Cardiac muscle cell (in vitro differentiated cells and primary cell): ENCODE data around the gene UBE2G1. TPM values are rescaled to one million over a fixed set of nuclear protein-coding genes. Genes with fewer than 3 reads are reported as not detected.

Experiments
- DNase-seq, 2 donors: peaks; one replicate each; pipeline versions ENCODE4 v3.0.0 to v3.0.0-alpha.2; 2010 to 2017; ENCODE audit warnings: low read depth in 1 of 2, low spot score in 1 of 2
- H3K27ac ChIP-seq: fragments of 200-600 bp; sonication (generic); 2 replicates; pipeline ENCODE4 v1.5.1; 2016
- H3K27me3 ChIP-seq: fragments of 200-600 bp; sonication (generic); 2 replicates; pipeline ENCODE4 v1.6.0; 2016; ENCODE audit warnings: control low read depth
- H3K36me3 ChIP-seq: fragments of 200-600 bp; sonication (generic); 2 replicates; pipeline ENCODE4 v1.5.1; 2016; ENCODE audit warnings: control low read depth
- H3K4me1 ChIP-seq: fragments of 200-600 bp; sonication (generic); 2 replicates; pipeline ENCODE4 v1.8.1; 2017; ENCODE audit warnings: low read depth, mild to moderate bottlenecking, mixed run types
- H3K4me3 ChIP-seq: fragments of 200-600 bp; sonication (generic); 2 replicates; pipeline ENCODE4 v1.5.1; 2016; ENCODE audit warnings: mild to moderate bottlenecking
- H3K9me3 ChIP-seq: fragments of 200-600 bp; sonication (generic); 2 replicates; pipeline ENCODE4 v1.5.1; 2017; ENCODE audit warnings: low read depth, mild to moderate bottlenecking, control low read depth
- polyA plus RNA-seq: library from polyadenylated mRNA; unstranded; fragments of >200 nt; fragmentation: Nextera tagmentation; extraction: Ambion mirVana; gene quantifications from 2 replicates; pipeline ENCODE4 v1.2.1, GENCODE V29; 2016
- total RNA-seq: library from RNA; depleted of rRNA; stranded (reverse); fragments of >200 nt; gene quantifications from 2 replicates; pipeline ENCODE4 v1.2.3, GENCODE V29; 2016
- TF ChIP-seq, protein P1 (sequence below): IDR thresholded peaks from 2 replicates; pipeline ENCODE4 v1.5.1; 2012; ENCODE audit warnings: low read depth, mild to moderate bottlenecking, low read length

Gene UBE2G1
- total and polyA plus RNA-seq, 2 experiments from 2014 or later: 99.0 to 107 TPM

DNA sequence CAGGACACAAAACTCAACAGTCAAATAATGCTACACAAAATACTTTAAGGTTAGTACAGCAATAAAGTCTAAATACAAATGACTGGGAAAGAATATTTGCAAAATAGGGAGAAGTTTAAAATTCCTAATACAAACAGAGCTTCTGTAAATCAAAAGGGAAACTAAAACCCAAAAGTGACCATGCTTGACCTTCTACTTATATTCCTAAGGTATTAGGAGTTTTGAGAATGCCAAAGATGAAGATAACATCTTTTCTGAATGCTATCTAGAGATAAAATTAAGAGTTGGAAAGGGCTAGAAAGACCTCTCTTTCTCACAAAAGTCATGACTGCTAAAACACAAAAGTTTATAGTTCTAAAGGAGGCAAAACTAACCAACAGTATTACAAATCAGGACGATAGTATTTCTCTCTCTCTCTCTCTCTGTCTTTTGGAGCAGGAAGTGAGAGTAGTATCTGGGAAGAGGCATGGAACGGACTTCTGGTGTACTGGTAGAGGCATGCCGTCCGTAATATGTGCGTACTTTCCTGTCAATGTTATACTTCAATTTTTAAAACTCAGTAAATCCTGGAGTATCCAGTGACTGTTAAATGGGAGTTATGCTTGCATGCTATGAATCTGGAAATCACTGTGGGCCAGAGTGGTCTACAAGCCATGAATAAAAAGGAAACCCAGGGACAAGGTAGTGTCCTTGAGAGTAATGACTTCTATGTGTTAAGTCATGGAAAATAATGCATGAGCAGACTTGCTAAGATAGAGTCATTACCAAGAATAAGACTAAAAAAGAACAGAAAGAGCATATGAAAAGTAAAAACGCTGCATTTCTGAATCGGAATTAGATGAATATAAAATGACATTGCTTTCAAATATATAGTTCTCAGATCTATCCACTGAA, 53.0 kb downstream of the UBE2G1 start:
- Histone ChIP-seq H3K27me3 (no peaks in the 10 kb centered on the region), H3K36me3 (no peaks in the 10 kb centered on the region), H3K4me1 (peaks cover 60% of the 10 kb centered on the region), H3K9me3 (no peaks in the 10 kb centered on the region), H3K4me3 (no peak overlapping the region), H3K27ac (peak overlapping the region; percentile 71)
- peak in 1 of 2 donors; percentile 33 for DNase-seq
- TF ChIP-seq, protein P1, sequence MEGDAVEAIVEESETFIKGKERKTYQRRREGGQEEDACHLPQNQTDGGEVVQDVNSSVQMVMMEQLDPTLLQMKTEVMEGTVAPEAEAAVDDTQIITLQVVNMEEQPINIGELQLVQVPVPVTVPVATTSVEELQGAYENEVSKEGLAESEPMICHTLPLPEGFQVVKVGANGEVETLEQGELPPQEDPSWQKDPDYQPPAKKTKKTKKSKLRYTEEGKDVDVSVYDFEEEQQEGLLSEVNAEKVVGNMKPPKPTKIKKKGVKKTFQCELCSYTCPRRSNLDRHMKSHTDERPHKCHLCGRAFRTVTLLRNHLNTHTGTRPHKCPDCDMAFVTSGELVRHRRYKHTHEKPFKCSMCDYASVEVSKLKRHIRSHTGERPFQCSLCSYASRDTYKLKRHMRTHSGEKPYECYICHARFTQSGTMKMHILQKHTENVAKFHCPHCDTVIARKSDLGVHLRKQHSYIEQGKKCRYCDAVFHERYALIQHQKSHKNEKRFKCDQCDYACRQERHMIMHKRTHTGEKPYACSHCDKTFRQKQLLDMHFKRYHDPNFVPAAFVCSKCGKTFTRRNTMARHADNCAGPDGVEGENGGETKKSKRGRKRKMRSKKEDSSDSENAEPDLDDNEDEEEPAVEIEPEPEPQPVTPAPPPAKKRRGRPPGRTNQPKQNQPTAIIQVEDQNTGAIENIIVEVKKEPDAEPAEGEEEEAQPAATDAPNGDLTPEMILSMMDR: no peak

DNA sequence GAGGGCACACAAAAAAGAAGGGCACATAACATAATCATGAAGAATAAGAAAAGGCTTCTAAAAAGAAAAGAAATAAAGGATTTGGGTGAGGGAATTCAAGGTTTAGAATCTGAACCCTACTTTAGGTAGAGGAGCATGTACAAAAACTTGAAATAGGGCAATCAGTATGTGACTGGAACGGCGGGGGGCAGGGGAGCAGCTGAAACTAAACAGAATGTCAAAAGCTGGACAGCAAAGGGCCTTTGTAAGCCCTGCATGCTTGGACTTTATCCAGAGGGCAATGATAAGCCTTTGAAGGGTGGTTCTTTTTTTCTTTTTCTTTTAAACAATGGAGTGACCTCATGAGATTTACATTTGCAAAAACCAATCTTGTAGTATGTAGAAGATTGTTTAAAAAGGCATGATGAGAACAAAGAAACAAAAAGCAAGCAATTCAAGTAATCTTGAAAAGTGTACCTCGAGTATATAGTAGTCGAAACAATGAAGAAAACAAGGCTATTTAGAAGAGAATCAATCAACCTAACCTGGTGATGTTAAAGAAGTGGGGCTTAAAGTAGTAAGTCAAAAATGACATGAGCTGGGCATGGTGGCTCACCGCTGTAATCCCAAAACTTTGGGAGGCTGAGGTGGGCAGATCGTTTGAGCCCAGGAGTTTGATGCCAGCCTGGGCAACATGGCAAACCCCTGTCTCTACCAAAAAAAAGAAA, 56.0 kb downstream of the UBE2G1 start:
- H3K4me3 ChIP-seq: no peak overlapping the region
- DNase-seq: peak; percentile 57 to 87
- H3K4me1 ChIP-seq: peaks cover 41% of the 10 kb centered on the region
- H3K27ac ChIP-seq: peak overlapping the region; percentile 71
- H3K9me3 ChIP-seq: no peaks in the 10 kb centered on the region
- no peaks in the 10 kb centered on the region for H3K27me3 ChIP-seq
- TF ChIP-seq, protein P1: no peak
- H3K36me3 ChIP-seq: no peaks in the 10 kb centered on the region

DNA sequence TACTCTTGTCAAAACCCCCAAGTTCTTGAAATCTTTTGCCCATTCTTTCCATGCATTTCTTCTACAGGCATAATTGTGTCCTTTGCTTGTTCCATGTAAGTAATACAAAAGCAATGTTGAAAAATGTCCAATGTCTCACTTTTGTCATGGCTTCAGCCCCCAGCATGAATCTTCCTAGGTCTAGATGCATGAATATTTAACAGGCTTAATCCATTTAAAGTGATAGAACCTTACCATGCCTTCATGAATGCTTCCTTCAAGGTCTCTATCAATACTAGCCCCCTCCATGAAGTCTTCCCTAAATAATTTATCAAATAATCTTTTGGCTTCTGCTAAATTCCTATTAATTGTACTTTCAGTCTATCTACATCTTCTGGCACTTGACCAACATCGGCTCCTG, 56.6 kb downstream of the UBE2G1 start:
- H3K27ac ChIP-seq: peak overlapping the region; percentile 71
- TF ChIP-seq, protein P1: no peak
- H3K36me3 ChIP-seq: no peaks in the 10 kb centered on the region
- H3K4me1 ChIP-seq: peaks cover 40% of the 10 kb centered on the region
- H3K27me3 ChIP-seq: no peaks in the 10 kb centered on the region
- no peak for DNase-seq
- no peak overlapping the region for H3K4me3 ChIP-seq
- no peaks in the 10 kb centered on the region for H3K9me3 ChIP-seq

DNA sequence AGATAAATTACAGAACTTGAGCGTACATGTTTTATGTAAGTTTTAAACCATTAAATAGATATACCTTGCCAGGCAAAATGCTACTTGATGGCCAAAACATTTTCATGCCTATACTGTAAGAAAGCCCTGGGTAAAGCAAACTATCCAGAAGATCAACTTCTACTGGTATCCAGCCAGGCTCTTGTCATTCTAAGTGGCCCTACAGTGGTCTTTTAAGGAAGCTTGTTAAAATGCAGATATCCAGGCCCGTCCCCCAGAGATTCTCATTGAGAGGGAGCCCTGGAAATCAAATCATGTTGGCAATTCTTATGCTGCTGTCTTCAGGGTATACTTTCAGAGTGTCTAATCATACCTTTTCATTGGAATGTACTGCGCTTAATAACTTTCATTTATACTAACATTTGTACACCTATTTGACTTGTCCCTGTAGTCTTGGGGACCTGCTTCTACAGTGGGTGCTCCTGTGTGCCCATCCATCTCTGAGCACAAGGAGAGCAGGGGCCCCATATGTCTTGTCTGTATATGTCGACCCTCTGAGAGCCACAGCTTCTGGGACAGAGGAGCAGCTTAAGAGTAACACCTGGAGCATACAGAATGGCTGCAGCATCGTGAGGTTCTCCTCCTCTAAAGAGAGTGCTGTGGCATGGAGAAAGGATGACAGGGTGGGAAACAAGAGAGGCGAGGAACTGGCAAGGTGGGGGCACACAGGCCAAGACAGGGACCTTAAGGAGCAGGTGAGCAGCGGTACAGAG, 59.1 kb downstream of the UBE2G1 start:
- no peaks in the 10 kb centered on the region for H3K36me3 ChIP-seq
- H3K9me3 ChIP-seq: no peaks in the 10 kb centered on the region
- TF ChIP-seq, protein P1: no peak
- no peaks in the 10 kb centered on the region for H3K27me3 ChIP-seq
- H3K4me1 ChIP-seq: peaks cover 18% of the 10 kb centered on the region
- peak overlapping the region; percentile 60 for H3K27ac ChIP-seq
- DNase-seq: no peak
- no peak overlapping the region for H3K4me3 ChIP-seq

DNA sequence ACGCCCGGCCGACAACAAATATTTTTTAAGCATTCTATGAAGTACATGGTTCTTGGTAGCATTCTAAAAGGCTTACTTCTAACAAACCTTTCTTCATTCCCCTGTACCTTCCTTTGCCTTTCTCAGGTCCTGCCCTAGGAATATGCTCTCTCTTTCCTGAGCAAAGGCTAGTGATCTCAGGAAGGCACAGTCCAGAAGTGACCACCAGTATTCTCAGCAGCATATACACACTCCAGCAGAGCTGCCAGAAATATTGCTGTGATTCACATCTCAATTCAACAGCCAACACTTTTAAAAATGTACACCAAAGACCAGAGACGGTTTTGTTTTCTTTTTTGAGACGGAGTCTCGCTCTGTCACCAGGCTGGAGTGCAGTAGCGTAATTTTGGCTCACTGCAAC, 61.3 kb downstream of the UBE2G1 start:
- Histone ChIP-seq H3K27me3 (no peaks in the 10 kb centered on the region), H3K36me3 (no peaks in the 10 kb centered on the region), H3K4me1 (peaks cover 14% of the 10 kb centered on the region), H3K9me3 (no peaks in the 10 kb centered on the region), H3K27ac (peak overlapping the region; percentile 77), H3K4me3 (no peak overlapping the region)
- no peak for DNase-seq
- TF ChIP-seq, protein P1: no peak
